Ureter (tissue), 1 donor: ENCODE data around the gene RBMX. TPM values are rescaled to one million over a fixed set of nuclear protein-coding genes. Genes with fewer than 3 reads are reported as not detected.
"Not testable (repeated sequence)": the region's sequence is repeated elsewhere in the genome, so short reads cannot be mapped to it uniquely, and the experiment has no call there.

Experiments used
- DNase-seq: peaks from one replicate; pipeline ENCODE4 v3.0.0-alpha.2; 2020; ENCODE audit warnings: low spot score
- total RNA-seq: library from RNA; stranded (reverse); gene quantifications from one replicate; pipeline ENCODE4 v1.2.4, GENCODE V29; 2023
- donor health status: DM: yes; HTN: yes; CAD: no.

RBMX gene
- 179 TPM for total RNA-seq

GRCh38 chrX:136880452-136881013, at the start of gene RBMX:
TSS of gene RBMX (minus strand) at chrX:136880725. CDS start at chrX:136879427, 1,298 bp downstream.
- DNase-seq: peak; percentile 95

- DNase-seq: not testable (repeated sequence)
Observed at GRCh38 chrX:136921438-136921837, 40.9 kb upstream of the RBMX start.

GRCh38 chrX:136920001-136920400, 39.5 kb upstream of the RBMX start:
- DNase-seq: no peak

- no peak for DNase-seq
Observed at GRCh38 chrX:136916827-136917226, 36.3 kb upstream of the RBMX start.

GRCh38 chrX:136911661-136912060, 31.1 kb upstream of the RBMX start:
- not testable (repeated sequence) for DNase-seq

GRCh38 chrX:136911253-136911652, 30.7 kb upstream of the RBMX start:
- DNase-seq: no peak

GRCh38 chrX:136910565-136911035, 30.1 kb upstream of the RBMX start:
- no peak for DNase-seq

GRCh38 chrX:136909706-136910564, 29.4 kb upstream of the RBMX start:
- DNase-seq: peak; percentile 87

- peak; percentile 77 for DNase-seq
Observed at GRCh38 chrX:136909119-136909705, 28.7 kb upstream of the RBMX start.

- DNase-seq: no peak
Observed at GRCh38 chrX:136907621-136908020, 27.1 kb upstream of the RBMX start.

GRCh38 chrX:136906921-136907510, 26.5 kb upstream of the RBMX start:
- DNase-seq: no peak

GRCh38 chrX:136904067-136904466, 23.5 kb upstream of the RBMX start:
- DNase-seq: not testable (repeated sequence)

GRCh38 chrX:136900071-136900470, 19.5 kb upstream of the RBMX start:
- DNase-seq: not testable (repeated sequence)

- no peak for DNase-seq
Observed at GRCh38 chrX:136899221-136899620, 18.7 kb upstream of the RBMX start.

GRCh38 chrX:136898752-136899151, 18.2 kb upstream of the RBMX start:
- not testable (repeated sequence) for DNase-seq

- no peak for DNase-seq
Observed at GRCh38 chrX:136896121-136896914, 15.8 kb upstream of the RBMX start.

GRCh38 chrX:136892412-136892811, 11.9 kb upstream of the RBMX start:
- no peak for DNase-seq

- not testable (repeated sequence) for DNase-seq
Observed at GRCh38 chrX:136890596-136890995, 10.1 kb upstream of the RBMX start.

GRCh38 chrX:136889269-136889668, 8.7 kb upstream of the RBMX start:
- DNase-seq: no peak

- peak; percentile 44 for DNase-seq
Observed at GRCh38 chrX:136880003-136880451, 498 bp downstream of the RBMX start.

- no peak for DNase-seq
Observed at GRCh38 chrX:136879001-136879687, 1.4 kb downstream of the RBMX start.
